B cell (primary cell): ENCODE measurements around the gene SETD6. TPM values are rescaled to one million over a fixed set of nuclear protein-coding genes. Genes with fewer than 3 reads are reported as not detected.

Source experiments
- ATAC-seq: fragments of 200-7000 bp; cut with Tn5 transposase; one replicate; pipeline ENCODE4 v1.10.0; 2021; ENCODE audit warnings: low read depth, mild to moderate bottlenecking, moderate number of reproducible peaks, moderate library complexity
- CTCF ChIA-PET: fragments of 350-600 bp; sonication (Branson Sonifier 250); formaldehyde crosslinking; loops from one replicate; lab custom pipeline; 2021; ENCODE audit warnings: antibody characterized with exemption, inconsistent platforms; lab: Charles Lee
- POLR2A ChIA-PET: fragments of 350-600 bp; sonication (Branson Sonifier 250); formaldehyde crosslinking; loops from one replicate; lab custom pipeline; 2021; ENCODE audit warnings: antibody characterized with exemption; lab: Charles Lee
- DNase-seq: peaks from one replicate; pipeline ENCODE4 v3.0.0; 2013
- H2AFZ ChIP-seq: 2 replicates; pipeline ENCODE4 v1.6.1; 2012; ENCODE audit warnings: mild to moderate bottlenecking, low read depth, low read length; ENCODE audit not compliant: insufficient read depth, poor library complexity, severe bottlenecking
- H3K27ac ChIP-seq, 2 donors: 1 replicate in 1 of 2; 2 replicates in 1 of 2; pipeline ENCODE4 v1.5.1; 2012 to 2013; ENCODE audit warnings: low read length in 2 of 2, mild to moderate bottlenecking in 2 of 2, moderate library complexity in 1 of 2
- H3K27me3 ChIP-seq, 4 experiments: fragments of 200-600 bp in 1 of 4; sonication (generic) in 1 of 4; replicated peaks in 1 of 4; 1 replicate in 2 of 4; 2 replicates in 2 of 4; pipeline versions ENCODE4 v1.6.1 to v1.7.0; 2013 to 2016; ENCODE audit warnings: low read length in 3 of 4, mild to moderate bottlenecking in 2 of 4, mixed read lengths in 1 of 4, moderate library complexity in 1 of 4; ENCODE audit not compliant: insufficient read depth in 4 of 4, control insufficient read depth in 3 of 4; ENCODE audit errors: control extremely low read depth in 1 of 4
- H3K36me3 ChIP-seq, 2 experiments: replicated peaks in 1 of 2; 1 replicate in 1 of 2; 2 replicates in 1 of 2; pipeline versions ENCODE4 v1.6.1 to v1.7.1; 2013; ENCODE audit warnings: low read length in 1 of 2; ENCODE audit not compliant: insufficient read depth in 2 of 2, control insufficient read depth in 1 of 2; ENCODE audit errors: control extremely low read depth in 1 of 2, extremely low read depth in 1 of 2
- H3K4me1 ChIP-seq, 2 donors: fragments of 200-600 bp in 1 of 2; sonication (generic) in 1 of 2; 1 replicate in 1 of 2; 2 replicates in 1 of 2; pipeline versions ENCODE4 v1.5.1 to v1.6.1; 2013 to 2017; ENCODE audit warnings: low read length in 2 of 2; ENCODE audit not compliant: control insufficient read depth in 2 of 2, insufficient read depth in 2 of 2
- H3K4me2 ChIP-seq: replicated peaks from 2 replicates; pipeline ENCODE3; 2012; ENCODE audit warnings: mild to moderate bottlenecking, low read depth, low read length; ENCODE audit not compliant: poor library complexity, severe bottlenecking
- H3K4me3 ChIP-seq, 5 experiments: fragments of 200-600 bp in 1 of 5; sonication (generic) in 1 of 5; 1 replicate in 3 of 5; 2 replicates in 2 of 5; pipeline versions ENCODE4 v1.5.1 to v1.7.0; 2011 to 2016; ENCODE audit warnings: low read length in 4 of 5, mild to moderate bottlenecking in 4 of 5, low read depth in 2 of 5, control low read depth in 1 of 5, moderate library complexity in 1 of 5; ENCODE audit not compliant: insufficient read depth in 1 of 5; ENCODE audit errors: control extremely low read depth in 1 of 5, extremely low read depth in 1 of 5
- H3K79me2 ChIP-seq: fragments of 200-600 bp; sonication (generic); one replicate; pipeline ENCODE4 v1.6.0; 2016; ENCODE audit warnings: low read length; ENCODE audit not compliant: control insufficient read depth, insufficient read depth
- H3K9ac ChIP-seq: fragments of 200-600 bp; sonication (generic); 2 replicates; pipeline ENCODE4 v1.6.1; 2017; ENCODE audit warnings: mild to moderate bottlenecking, low read length, moderate library complexity
- H3K9me3 ChIP-seq, 3 donors: one replicate each; pipeline versions ENCODE4 v1.6.1 to v1.7.1; 2013; ENCODE audit warnings: low read length in 2 of 3; ENCODE audit not compliant: control insufficient read depth in 2 of 3, insufficient read depth in 1 of 3; ENCODE audit errors: control extremely low read depth in 1 of 3
- H4K20me1 ChIP-seq: 2 replicates; pipeline ENCODE4 v1.6.0; 2012; ENCODE audit warnings: mild to moderate bottlenecking, low read length; ENCODE audit not compliant: insufficient read depth, control insufficient read depth, poor library complexity, severe bottlenecking
- H3K27ac Mint-ChIP-seq: one replicate; pipeline ENCODE4 v1.8.0; 2021; ENCODE audit warnings: mixed read lengths
- H3K27me3 Mint-ChIP-seq: one replicate; pipeline ENCODE4 v1.8.0; 2021; ENCODE audit warnings: mixed read lengths
- H3K4me1 Mint-ChIP-seq: one replicate; pipeline ENCODE4 v1.8.0; 2021; ENCODE audit warnings: mixed read lengths
- H3K4me3 Mint-ChIP-seq: one replicate; pipeline ENCODE4 v1.8.0; 2021; ENCODE audit warnings: mixed read lengths
- H3K9me3 Mint-ChIP-seq: one replicate; pipeline ENCODE4 v1.8.0; 2022; ENCODE audit warnings: mixed read lengths; ENCODE audit not compliant: insufficient read depth
- CTCF ChIP-seq: fragments of 200-600 bp; IDR thresholded peaks from one replicate; pipeline ENCODE4 v1.8.0; 2022; ENCODE audit warnings: antibody characterized with exemption, mild to moderate bottlenecking
- EZH2 ChIP-seq: IDR thresholded peaks from 2 replicates; pipeline ENCODE4 v1.6.1; 2012; ENCODE audit warnings: borderline replicate concordance, low read depth, mild to moderate bottlenecking, moderate library complexity, low read length; ENCODE audit not compliant: insufficient read depth, poor library complexity, severe bottlenecking
- WGBS: methylation state at CpG from one replicate; pipeline ENCODE4 v1.1.5; 2013; ENCODE audit warnings: missing lambda C conversion rate; ENCODE audit not compliant: insufficient coverage; 5-methylcytosine and 5-hydroxymethylcytosine counted together
- intact Hi-C: fragments of 100-400 bp; cut with micrococcal nuclease; formaldehyde crosslinking; loops from one replicate; pipeline ENCODE4 v1.10.0; 2022
- polyA plus RNA-seq: library from polyadenylated mRNA; depleted of rRNA; stranded (reverse); fragments of >200 nt; gene quantifications from 2 replicates; pipeline ENCODE4 v1.2.3, GENCODE V29; 2012
- total RNA-seq, 2 donors: library from RNA; stranded (reverse); fragments of 120-200 nt in 1 of 2; gene quantifications; 1 replicate in 1 of 2; 2 replicates in 1 of 2; pipeline versions ENCODE4 v1.2.3 to v1.2.4, GENCODE V29; 2013 to 2022

Gene SETD6
- total and polyA plus RNA-seq, 2 donors (not counting 1 experiment from before 2014, with no cell fraction given), result 24.2 to 37.4 TPM

GRCh38 chr16:58510776-58511628 lies 4.3 kb upstream of the SETD6 start:
- POLR2A ChIA-PET, result no interaction called here
- no peak overlapping the region for H3K9ac ChIP-seq

More at GRCh38 chr16:58510776-58511628, 4.3 kb upstream of the SETD6 start:
- CTCF ChIA-PET, result interaction anchor here (1.0 to 2.9 kb wide), 7 partner anchors 9 to 250 kb away, joined by 3 to 23 read pairs (median 4); no protein-coding TSS in a partner anchor
- intact Hi-C loops, result no loop called here
- Histone ChIP-seq H3K4me2 (no peak overlapping the region), H2AFZ (no peak overlapping the region), H3K36me3 (no peaks in the 10 kb centered on the region), H3K4me3 (no peak overlapping the region), H3K9me3 (no peaks in the 10 kb centered on the region), H3K79me2 (no peaks in the 10 kb centered on the region), H3K27me3 (no peaks in the 10 kb centered on the region), H3K27ac (no peak overlapping the region), H3K4me1 (peaks cover 5 to 6% of the 10 kb centered on the region in 2 donors), H4K20me1 (no peaks in the 10 kb centered on the region)
- H3K27me3 Mint-ChIP-seq, result no peaks in the 10 kb centered on the region
- peaks cover 9% of the 10 kb centered on the region for H3K4me1 Mint-ChIP-seq
- DNase-seq (no peak), ATAC-seq (no peak)
- WGBS, result 93% methylated on average over 21 of the region's 30 CpGs
- H3K27ac Mint-ChIP-seq, result no peak overlapping the region
- H3K4me3 Mint-ChIP-seq, result no peak overlapping the region
- H3K9me3 Mint-ChIP-seq, result no peaks in the 10 kb centered on the region
- TF ChIP-seq CTCF (no peak), EZH2 (no peak)
